Activated T-cell treated with anti-CD3 and anti-CD28 coated beads, Interleukin-2, amount 50 U/mL, for 48 hours (primary cell): ENCODE results near the gene ATP6V1G1.
"Not testable (repeated sequence)": the region's sequence is repeated elsewhere in the genome, so short reads cannot be mapped to it uniquely, and the experiment has no call there.

ENCODE experiments used
- DNase-seq, 2 experiments: peaks; one replicate each; pipeline ENCODE4 v3.0.0-alpha.2; 2020

Gene ATP6V1G1, protein sequence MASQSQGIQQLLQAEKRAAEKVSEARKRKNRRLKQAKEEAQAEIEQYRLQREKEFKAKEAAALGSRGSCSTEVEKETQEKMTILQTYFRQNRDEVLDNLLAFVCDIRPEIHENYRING

DNA sequence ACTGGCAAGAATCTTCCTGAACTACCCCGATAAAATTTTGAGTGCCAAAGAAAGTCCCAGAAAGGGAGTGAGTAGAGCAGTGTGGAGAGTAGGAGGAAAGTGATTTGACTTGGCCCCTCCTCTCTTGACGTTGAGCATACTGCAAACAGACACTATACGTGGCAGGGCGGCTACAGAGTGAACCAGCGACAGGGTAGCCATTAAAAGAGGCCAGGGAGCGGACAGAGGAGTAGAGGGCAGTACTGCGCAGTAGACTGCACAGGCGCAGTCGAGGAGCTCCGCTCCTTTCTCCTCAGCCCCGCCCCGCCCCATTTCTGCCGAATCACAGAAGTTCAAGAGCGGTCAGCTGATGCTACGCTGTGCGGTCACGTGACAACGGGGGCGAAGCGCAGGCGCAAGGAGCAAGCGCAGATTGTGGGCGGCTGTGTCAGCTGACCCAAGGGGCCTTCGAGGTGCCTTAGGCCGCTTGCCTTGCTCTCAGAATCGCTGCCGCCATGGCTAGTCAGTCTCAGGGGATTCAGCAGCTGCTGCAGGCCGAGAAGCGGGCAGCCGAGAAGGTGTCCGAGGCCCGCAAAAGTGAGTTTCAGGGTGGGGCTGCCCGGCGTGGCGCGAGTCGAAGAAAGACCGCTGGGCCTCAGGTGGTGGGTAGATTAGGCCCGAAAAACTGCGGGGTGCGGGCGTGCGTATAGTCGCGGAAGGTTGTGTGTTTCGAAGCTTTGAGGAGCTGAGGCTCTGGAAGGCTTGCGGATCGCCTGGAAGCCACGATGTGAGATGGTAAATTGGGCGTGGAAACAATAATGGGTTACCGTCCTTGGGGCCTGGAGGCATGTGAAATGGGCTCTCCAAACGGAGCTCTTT, at the start of gene ATP6V1G1:
TSS of gene ATP6V1G1 (plus strand) at position 425 of the 858 bp plus-strand sequence. CDS start at position 495, 70 bp downstream.
- DNase-seq: peak; percentile 99

DNA sequence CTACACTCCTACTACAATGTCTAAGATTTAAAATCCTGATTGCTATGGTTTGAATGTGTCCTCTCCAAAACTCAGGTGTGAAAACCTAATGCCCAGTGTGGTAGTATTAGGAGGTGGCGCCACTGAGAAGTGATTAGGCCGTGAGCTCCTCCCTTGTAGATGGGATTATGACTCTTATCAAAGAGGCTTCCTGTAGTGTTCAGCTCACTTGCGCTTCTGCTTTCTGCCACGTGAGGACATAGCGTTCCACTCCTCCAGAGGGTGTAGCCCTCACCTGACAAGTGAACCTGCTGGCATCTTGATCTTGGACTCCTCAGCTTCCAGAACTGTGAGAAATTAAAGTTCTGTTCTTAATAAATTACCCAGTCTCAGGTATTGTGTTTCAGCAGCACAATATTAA, 49.3 kb upstream of the ATP6V1G1 start:
- DNase-seq: peak in 1 of 2 experiments; percentile 25

DNA sequence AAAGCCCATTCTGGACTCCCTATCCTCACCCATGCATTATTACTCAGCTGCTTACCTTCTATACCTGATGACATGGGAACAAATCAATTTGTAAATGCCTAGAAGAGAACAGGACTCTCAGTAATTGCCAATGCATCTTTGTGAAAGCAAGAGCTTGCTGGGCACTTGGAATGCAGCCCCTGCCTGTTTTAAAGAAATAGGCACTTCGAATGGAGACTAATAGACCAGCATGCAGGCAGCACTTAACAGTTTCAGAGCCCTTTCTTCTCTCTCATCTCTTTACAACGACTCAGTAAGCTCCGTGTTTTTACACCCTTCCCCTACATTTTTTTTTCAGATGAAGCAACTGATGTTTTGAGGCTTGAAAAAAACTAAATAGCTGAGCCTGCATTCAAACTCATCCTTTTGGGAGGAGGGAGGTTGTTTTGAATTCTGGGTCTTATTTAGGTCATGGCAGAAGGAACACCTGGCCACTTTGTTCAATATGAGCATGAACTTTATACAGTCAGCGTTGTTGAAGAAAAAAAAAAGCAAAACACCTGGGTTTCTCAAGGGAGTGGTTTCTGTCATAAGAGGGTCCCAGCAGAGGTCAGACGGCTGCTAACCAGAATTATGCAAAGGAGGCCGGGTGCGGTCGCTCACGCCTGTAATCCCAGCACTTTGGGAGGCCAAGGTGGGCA, 47.7 kb upstream of the ATP6V1G1 start:
- DNase-seq: no peak

DNA sequence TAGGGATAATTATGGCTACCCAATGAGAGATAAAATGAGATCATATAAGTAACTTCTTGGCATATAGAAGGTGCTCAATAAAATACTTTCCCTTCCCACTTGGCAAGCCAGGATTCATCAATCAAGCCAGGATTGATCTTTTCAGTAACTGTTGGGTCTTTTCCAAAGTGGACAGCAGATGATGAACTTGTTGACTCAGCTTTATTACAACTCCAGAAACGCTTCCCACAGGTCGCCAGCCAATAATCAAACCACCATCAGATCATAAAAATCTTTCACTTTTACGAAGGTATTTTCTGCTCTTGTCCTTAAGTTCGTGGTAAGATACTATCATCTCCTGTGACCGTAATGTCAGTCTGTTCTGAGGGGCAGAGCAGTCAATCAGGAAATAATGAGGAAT, 42.5 kb upstream of the ATP6V1G1 start:
- DNase-seq: no peak

DNA sequence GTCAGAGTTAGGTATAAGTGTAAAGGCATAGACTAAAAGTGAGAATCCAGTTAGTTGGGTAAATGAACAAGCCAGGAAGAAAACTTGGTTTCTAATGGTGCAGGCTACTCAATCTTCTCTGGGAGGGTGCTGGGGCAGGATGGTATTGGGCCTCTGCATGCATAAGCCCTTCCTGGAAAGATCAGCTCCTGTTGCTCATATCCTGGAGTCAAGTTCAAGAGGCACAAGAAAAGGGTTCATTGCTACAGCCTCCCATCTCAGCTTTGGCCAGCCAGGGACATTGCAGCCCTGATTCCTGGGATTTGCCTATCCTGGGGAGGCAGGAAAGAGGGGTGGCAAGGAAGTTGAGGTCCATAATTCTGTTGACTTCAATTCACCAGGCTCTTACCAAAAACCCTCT, 40.7 kb upstream of the ATP6V1G1 start:
- DNase-seq: no peak

DNA sequence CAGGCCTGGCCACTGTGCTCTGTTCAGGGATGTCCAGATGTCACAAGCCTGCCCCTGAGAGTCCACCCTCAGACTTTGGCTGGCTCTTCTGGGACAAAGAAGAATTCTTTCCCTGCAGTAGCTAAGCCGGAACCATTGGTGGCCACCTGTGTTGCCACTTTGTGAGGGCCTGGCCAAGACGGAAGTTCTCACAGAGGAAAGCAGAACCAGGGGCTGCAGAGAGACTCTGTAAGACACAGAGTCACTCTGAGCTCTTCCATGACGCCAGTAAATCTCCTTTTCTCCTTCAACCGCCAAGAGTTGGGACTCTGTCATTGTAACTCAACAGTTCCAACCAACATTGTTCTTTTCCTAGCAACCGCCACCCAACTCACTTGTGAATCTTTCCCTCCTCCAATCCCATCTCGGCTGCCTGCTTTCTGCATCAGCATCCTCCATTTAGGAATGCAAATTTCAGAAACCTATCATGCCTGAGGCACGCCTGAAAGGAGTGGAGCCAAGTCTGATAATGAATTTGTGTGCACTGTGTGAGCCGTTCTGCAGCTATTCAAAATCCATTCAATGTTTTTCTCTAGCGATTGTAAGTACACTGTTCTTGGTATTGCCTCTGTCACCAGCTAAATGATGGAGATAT, 37.8 kb upstream of the ATP6V1G1 start:
- DNase-seq: no peak

DNA sequence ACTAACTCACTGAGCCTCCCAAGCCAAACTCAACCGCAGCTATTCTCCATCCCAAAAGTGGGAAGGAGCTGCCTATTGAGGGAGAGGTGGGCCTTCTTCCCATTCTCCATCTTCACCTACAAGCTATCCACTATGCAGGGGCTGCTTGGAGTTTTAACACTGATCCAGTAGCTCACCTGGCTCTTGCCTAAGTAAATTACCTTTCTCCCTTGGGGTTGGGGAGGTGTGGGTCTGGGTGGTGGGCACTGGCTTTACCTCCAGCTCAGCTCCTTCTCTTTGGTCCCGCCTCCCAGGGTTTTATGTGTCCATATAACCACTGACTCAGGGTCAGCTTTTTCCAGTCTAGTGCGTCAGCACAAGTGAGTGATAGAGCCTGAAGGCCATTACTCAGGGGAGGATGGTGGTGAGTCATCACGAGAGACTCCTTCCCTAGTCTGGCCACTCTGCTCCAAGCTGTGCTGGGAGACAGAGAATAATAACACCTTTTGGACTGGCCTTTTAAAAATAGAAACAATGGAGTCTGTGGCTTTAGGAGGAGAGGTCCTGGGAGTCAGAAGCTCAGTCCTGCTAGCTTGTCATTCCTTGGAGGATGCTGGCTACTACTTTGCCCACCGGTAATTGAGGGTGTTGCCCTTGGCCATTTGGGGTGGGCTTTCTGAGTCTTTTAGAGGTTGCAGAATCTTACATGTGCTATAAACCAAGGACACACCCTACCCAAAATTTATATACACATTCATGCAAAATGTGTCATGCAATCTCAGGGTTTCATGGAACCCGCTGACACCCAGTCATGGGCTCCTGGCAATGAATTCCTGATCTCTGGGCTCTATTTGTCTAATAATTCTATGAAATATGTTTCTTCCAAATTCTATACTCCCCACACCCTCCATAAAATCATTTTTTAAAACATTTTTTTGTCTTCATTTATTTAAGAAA, 35.6 kb upstream of the ATP6V1G1 start:
- DNase-seq: no peak

DNA sequence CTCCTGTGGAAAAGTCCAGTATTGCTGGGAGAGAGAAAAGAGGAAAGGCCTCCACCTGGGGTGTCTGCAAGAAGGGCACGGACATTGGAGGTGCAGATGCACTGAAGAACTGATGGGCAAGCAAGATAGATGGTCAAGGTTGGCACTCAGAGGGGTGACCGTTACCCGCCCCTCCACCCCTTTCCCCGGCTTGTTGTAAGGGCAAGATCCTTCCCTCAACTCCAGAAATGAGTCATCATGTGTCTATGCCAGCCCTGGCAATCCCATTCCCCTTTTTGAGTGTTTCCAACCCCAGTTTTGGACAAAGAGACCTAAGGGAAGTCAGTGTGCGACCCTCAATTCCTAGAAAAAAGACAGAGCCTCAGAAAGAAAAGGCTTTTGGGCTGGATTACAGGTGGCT, 34.9 kb upstream of the ATP6V1G1 start:
- DNase-seq: no peak

DNA sequence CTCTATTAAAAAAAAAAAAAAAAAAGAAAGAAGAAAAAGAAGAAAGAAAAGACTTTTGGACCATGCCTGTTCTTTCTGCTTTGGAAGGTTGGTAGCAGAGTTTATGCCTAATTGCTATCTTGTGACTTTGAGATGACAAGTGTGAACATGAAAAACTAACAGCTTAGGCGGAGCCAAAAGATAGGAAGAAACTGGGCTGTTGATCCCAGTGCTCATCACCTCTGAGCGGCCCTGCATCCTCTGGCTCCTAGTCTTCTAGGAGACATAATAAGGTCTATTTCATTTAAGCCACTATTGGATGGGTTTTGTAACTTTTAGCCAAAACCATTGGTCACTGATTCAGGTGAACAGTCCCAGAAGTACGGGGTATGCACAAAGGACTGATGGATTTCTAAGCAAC, 34.4 kb upstream of the ATP6V1G1 start:
- no peak for DNase-seq

DNA sequence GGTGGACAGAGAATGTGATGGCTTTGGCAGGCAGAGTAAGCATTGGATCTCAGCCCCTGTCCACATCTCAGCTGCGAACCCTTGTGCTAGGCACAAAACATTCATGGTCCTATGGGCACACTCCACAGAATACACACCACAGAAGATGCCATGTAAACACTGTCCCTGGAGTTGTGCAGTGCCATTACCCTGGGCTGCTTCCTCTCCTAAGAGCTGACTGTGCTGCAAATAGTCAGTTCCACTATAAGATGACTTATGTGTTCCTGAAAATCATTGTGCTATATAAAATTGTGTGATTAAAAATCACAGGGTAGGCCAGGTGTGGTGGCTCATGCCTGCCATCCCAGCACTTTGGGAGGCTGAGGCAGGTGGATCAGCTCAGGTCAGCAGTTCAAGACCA, 31.9 kb upstream of the ATP6V1G1 start:
- no peak for DNase-seq

DNA sequence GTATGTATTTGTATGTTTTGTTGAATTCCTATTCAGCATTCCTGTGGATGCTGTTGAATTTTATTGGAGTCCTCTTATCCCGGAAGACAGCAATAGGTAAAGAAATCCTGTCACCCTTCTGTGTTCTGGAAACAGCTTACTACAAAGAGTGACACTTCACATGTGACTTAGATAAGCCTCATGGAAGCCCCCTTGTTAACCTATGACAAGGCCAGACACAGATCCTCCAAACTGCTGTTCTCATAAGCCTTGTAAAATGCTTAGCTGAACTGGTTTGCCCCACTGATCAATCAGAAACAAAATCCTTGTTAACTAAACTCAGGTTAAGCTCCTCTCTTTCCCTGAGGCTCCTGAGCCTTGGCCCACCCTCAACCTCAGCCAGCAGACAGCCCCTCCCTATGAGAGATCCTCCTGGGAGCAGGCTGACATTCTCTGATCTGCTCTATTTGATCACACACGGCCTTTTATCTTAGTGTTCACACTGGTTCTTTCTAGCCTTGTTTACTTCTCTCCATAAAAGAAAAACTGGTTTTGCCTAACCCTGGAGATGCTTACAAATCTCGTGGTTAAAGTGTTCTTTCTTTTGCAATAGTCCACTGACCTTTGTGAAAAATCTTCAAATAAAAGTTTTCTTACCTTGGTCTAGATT, 29.4 kb upstream of the ATP6V1G1 start:
- no peak for DNase-seq

DNA sequence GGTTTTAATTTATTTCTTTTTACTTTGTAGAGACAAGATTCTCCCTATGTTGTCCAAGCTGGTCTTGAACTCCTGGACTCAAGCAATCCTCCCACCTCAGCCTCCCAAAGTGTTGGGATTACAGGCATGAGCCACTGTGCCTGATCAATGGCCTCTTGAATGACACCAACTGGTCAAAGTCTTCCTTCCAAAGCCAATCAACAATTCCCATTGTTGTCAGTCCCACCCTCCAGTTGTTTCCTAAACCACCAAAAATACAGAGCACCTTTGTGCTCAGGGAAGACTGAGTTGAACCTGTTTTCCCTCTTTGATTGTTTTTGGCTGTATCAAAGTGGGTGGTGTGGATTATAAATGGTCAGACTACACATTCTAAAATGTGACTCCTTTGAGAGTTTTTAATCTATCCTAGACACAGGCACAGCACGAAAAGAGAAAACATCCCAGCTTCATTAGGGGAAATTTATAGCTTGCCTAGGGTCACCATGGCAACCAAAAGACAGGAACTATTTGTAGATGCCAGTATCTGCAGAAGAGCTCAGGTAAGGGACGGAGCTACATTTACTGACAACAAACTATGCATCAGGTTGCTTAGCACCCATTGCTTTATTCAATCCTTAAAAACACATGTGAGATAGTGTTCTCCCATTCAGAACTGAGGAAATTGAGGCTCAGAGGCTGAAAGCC, 27.6 kb upstream of the ATP6V1G1 start:
- no peak for DNase-seq

DNA sequence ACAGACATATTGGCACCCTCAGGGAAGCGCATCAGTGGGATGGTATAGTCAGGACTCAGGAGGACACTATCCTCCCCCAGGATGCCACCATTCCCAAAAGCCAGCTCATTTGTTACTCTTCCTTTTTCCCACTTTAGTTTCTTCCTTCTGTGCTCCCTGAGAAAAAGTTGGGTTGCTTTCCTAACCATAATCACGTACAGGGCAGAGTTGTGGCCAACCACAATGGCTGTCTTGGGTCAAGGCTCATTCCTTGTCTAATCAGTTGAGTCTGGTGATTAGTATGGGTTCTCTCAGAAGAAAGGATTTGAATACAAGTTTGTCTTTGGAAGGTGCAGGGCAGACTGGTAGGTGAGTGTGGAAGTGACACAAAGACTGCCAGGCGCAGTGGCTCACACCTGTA, 26.6 kb upstream of the ATP6V1G1 start:
- DNase-seq: no peak

DNA sequence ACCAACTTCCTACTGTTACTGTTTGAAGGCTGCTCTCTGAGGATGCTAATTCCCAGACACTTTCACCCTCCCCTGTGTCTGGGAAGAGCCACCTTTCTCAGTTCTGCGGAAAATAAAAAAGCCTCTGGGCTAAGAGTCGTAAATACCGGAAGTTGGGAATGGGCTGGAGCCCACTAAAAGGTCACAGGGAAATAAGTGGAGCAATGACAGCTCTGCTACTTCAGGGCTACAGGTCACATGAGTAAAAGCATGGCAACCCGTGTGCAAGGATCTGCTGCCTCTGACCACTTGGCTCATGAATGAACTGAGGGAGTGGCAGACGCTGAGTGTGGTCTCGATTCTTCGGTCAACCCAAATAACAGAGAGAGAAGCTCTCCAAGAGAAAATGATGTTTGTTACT, 25.8 kb upstream of the ATP6V1G1 start:
- no peak for DNase-seq

DNA sequence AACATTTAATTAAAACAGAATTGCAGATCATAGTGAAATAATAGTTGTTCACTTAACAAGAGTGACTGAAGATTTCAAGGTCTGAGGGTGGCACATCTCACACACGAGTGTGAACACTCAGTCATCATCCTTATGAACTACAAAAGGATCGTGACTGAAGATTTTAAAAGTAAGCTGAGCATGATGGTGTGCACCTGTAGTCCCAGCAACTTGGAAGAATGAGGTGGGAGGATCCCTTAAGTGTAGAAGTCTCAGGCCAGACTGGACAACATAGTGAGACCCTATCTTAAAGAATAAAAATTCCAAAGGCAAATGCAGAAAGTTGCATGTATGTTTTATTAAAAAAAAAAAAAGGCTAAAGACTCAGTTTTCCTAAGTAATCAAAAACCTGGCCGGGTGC, 22.4 kb upstream of the ATP6V1G1 start:
- no peak for DNase-seq

DNA sequence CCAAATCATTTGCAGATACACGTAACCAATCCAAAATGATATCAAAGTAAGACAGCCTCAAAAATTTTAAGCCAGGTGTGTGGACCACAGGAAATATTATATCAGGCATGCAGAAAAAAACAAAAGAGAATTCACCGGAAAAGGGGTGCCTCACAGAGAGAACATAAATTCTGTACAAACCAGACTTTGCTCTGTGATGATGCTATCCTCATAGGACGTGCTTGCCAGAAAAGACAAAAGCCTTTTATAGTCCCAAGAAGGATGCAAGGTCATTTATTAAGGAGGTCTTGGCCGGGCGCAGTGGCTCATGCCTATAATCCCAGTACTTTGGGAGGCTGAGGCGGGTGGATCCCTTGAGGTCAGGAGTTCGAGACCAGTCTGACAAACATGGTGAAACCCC, 16.8 kb upstream of the ATP6V1G1 start:
- no peak for DNase-seq

DNA sequence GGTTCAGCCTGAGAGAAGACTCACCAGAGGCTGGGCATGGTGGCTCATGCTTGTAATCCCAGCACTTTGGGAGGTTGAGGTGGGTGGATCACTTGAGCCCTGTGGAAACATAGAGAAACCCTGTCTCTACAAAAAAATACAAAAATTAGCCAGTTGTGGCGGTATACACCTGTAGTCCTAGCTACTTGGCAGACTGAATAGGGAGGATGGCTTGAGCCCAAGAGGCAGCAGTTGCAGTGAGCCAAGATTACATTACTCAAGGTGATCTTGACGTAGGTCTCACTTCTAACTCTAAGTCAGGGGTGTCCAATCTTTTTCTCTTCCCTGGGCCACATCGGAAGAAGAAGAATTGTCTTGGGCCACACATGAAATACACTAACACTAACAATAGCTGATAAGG, 16.2 kb upstream of the ATP6V1G1 start:
- DNase-seq: no peak

DNA sequence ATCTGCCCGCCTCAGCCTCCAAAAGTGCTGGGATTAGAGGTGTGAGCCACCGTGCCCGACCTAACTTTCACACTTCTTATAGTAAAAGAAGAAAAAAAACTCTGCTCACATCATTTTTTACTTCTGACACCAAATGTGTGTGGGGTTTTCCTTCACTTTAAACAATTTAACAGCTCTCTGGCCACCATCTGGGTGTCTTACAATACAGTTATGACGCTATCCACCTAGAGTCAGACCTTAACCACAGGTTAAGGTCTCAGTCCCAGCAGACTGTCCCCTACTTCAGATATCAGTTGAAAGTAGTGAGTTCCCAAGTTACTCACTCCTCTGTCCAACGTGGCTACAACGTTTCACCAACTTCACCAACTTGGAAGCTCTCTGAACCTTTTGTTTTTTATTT, 15.4 kb upstream of the ATP6V1G1 start:
- DNase-seq: no peak

DNA sequence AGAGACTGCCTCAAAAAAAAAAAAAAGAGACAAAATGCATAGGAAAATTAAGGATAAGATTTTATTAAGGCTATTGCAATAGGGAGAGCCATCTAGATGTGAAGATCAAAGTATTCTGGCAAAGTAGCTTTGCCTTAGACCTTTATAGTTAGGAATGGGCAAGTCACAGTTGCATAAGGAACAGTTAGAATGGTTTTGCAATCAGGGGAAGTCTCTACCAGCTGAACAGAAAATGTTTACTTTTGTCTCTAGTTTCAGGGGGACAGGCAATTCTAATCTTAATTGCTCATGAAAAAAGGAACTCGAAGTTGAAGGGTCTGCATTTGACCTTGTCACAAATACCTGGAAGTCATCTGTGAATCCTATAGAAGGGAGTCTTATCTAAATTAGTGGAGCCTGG, 13.1 kb upstream of the ATP6V1G1 start:
- no peak for DNase-seq

DNA sequence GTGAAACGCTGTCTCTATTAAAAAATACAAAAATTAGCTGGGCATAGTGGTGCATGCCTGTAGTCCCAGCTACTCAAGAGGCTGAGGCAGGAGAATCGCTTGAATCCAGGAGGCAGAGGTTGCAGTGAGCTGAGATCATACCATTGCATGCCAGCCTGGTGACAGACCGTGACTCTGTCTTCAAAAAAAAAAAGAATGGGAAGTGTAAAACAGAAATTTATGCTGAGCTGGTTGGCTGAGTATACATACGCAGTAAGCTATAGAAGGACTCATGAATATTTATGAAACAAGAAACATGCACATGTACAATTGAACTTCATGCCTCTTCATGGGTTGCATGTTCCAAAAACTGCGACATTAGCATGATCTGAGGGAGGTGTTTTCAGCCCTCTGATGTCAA, 10.8 kb upstream of the ATP6V1G1 start:
- not testable (repeated sequence) for DNase-seq

DNA sequence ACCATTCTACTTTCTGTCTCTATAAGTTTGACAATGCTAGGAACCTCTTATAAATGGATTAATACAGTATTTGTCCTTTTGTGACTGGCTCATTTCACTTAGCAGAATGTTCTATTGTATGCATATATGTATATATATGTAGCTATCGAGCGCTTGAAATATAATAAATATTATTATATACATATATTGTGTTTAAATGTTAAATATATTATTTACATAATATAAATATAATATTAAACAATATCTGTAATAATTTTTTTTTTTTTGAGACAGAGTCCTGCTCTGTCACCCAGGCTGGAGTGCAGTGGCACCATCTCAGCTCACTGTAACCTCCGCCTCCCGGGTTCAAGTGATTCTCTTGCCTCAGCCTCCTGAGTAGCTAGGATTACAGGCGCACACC, 9.4 kb upstream of the ATP6V1G1 start:
- DNase-seq: not testable (repeated sequence)
